Measurements from ENCODE around the gene PPT2.

DNA sequence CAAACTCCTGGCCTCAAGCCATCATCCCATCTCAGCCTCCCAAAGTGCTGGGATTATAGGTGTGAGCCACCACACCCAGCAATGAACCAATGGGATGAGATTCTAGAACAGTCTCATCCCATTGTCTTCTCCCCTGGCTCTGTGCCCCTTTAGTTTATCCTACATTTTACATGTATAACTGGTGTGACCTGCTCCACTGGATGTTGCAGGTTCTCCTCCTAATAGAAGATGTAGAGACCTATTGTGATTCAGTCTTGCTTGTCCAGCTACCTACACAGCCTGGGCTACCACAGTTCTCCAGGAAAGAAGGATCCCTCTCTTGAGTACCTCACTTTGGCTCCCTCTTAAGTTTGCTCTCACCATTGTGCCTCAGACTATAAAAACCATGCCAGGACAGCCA, 21.8 kb upstream of the PPT2 start:
- TF ChIP-seq EP300 (IDR thresholded peaks at IDR 0.05), result no peak
- TF ChIP-seq, protein P1, sequence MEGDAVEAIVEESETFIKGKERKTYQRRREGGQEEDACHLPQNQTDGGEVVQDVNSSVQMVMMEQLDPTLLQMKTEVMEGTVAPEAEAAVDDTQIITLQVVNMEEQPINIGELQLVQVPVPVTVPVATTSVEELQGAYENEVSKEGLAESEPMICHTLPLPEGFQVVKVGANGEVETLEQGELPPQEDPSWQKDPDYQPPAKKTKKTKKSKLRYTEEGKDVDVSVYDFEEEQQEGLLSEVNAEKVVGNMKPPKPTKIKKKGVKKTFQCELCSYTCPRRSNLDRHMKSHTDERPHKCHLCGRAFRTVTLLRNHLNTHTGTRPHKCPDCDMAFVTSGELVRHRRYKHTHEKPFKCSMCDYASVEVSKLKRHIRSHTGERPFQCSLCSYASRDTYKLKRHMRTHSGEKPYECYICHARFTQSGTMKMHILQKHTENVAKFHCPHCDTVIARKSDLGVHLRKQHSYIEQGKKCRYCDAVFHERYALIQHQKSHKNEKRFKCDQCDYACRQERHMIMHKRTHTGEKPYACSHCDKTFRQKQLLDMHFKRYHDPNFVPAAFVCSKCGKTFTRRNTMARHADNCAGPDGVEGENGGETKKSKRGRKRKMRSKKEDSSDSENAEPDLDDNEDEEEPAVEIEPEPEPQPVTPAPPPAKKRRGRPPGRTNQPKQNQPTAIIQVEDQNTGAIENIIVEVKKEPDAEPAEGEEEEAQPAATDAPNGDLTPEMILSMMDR (IDR thresholded peaks at IDR 0.05), result no peak
